Trophoblast cell (in vitro differentiated cells and primary cell): ENCODE measurements around the gene TSTD2.

ENCODE experiments used
- DNase-seq, 2 donors: peaks; one replicate each; pipeline ENCODE4 v3.0.0-alpha.2; 2016
- H2AFZ ChIP-seq: 2 replicates; pipeline ENCODE4 v1.6.1; 2013; ENCODE audit warnings: low read length, moderate library complexity, mild to moderate bottlenecking; ENCODE audit not compliant: insufficient read depth, poor library complexity
- H2AK5ac ChIP-seq: 2 replicates; pipeline ENCODE4 v1.6.1; 2013; ENCODE audit warnings: mild to moderate bottlenecking, low read length
- H2BK120ac ChIP-seq: 2 replicates; pipeline ENCODE4 v1.6.1; 2013; ENCODE audit warnings: low read length, mild to moderate bottlenecking, moderate library complexity; ENCODE audit not compliant: insufficient read depth, poor library complexity
- H2BK12ac ChIP-seq: 2 replicates; pipeline ENCODE4 v1.6.1; 2013; ENCODE audit warnings: mild to moderate bottlenecking, low read length, moderate library complexity
- H2BK5ac ChIP-seq: 2 replicates; pipeline ENCODE4 v1.6.1; 2013; ENCODE audit warnings: low read length, low read depth, moderate library complexity, mild to moderate bottlenecking; ENCODE audit not compliant: poor library complexity
- H3K14ac ChIP-seq: 2 replicates; pipeline ENCODE4 v1.6.1; 2013; ENCODE audit warnings: mild to moderate bottlenecking, low read length
- H3K18ac ChIP-seq: 2 replicates; pipeline ENCODE4 v1.6.1; 2013; ENCODE audit warnings: mild to moderate bottlenecking, low read length
- H3K23ac ChIP-seq: 2 replicates; pipeline ENCODE4 v1.6.1; 2013; ENCODE audit warnings: low read length
- H3K27ac ChIP-seq: 2 replicates; pipeline ENCODE4 v1.5.1; 2013; ENCODE audit warnings: low read depth, mild to moderate bottlenecking, inconsistent platforms, low read length, moderate library complexity
- H3K27me3 ChIP-seq: 2 replicates; pipeline ENCODE4 v1.6.1; 2013; ENCODE audit warnings: inconsistent platforms, mild to moderate bottlenecking, low read length, moderate library complexity; ENCODE audit not compliant: insufficient read depth
- H3K36me3 ChIP-seq, 2 experiments: 1 replicate in 1 of 2; 2 replicates in 1 of 2; pipeline ENCODE4 v1.6.1; 2013; ENCODE audit warnings: low read length in 2 of 2, mild to moderate bottlenecking in 2 of 2, moderate library complexity in 1 of 2; ENCODE audit not compliant: insufficient read depth in 2 of 2, control insufficient read depth in 1 of 2
- H3K4ac ChIP-seq: 2 replicates; pipeline ENCODE4 v1.6.1; 2013; ENCODE audit warnings: low read depth, mild to moderate bottlenecking, low read length, moderate library complexity
- H3K4me1 ChIP-seq, 2 experiments: 1 replicate in 1 of 2; 2 replicates in 1 of 2; pipeline ENCODE4 v1.6.1; 2013; ENCODE audit warnings: low read length in 2 of 2, mild to moderate bottlenecking in 2 of 2, moderate library complexity in 1 of 2; ENCODE audit not compliant: insufficient read depth in 2 of 2, control insufficient read depth in 1 of 2
- H3K4me2 ChIP-seq: 2 replicates; pipeline ENCODE4 v1.6.1; 2013; ENCODE audit warnings: inconsistent platforms, mild to moderate bottlenecking, low read length, moderate library complexity
- H3K4me3 ChIP-seq: 2 replicates; pipeline ENCODE4 v1.5.1; 2013; ENCODE audit warnings: mild to moderate bottlenecking, low read depth, low read length, inconsistent platforms
- H3K79me1 ChIP-seq: one replicate; pipeline ENCODE4 v1.6.1; 2013; ENCODE audit warnings: low read length
- H3K79me2 ChIP-seq: 2 replicates; pipeline ENCODE4 v1.6.1; 2013; ENCODE audit warnings: low read length, mild to moderate bottlenecking; ENCODE audit not compliant: control insufficient read depth, insufficient read depth, poor library complexity
- H3K9ac ChIP-seq: 2 replicates; pipeline ENCODE4 v1.6.1; 2013; ENCODE audit warnings: mild to moderate bottlenecking, low read length
- H3K9me3 ChIP-seq: 2 replicates; pipeline ENCODE4 v1.6.1; 2013; ENCODE audit warnings: low read depth, mild to moderate bottlenecking, control low read depth, inconsistent platforms, low read length; ENCODE audit not compliant: insufficient read depth
- H4K12ac ChIP-seq: 2 replicates; pipeline ENCODE4 v1.6.1; 2013; ENCODE audit warnings: low read depth, mild to moderate bottlenecking, low read length, moderate library complexity
- H4K8ac ChIP-seq: 2 replicates; pipeline ENCODE4 v1.6.1; 2013; ENCODE audit warnings: low read depth, mild to moderate bottlenecking, low read length, moderate library complexity
- H4K91ac ChIP-seq: one replicate; pipeline ENCODE4 v1.6.1; 2013; ENCODE audit warnings: low read depth, mild to moderate bottlenecking, low read length, moderate library complexity
- WGBS: extraction: QIAGEN DNeasy Blood & Tissue Kit; methylation state at CpG from one replicate; pipeline ENCODE4 v1.1.7; 2013; ENCODE audit warnings: missing lambda C conversion rate; ENCODE audit not compliant: insufficient read length, insufficient coverage; ENCODE audit errors: extremely low coverage; 5-methylcytosine and 5-hydroxymethylcytosine counted together

TSTD2 gene

GRCh38 chr9:97640325-97640724 lies 7.2 kb upstream of the TSTD2 start:
- Histone ChIP-seq H3K4me3 (no peak overlapping the region), H3K4me2 (no peak overlapping the region), H2BK120ac (no peak overlapping the region), H2BK5ac (no peak overlapping the region), H3K14ac (no peak overlapping the region), H2AFZ (no peak overlapping the region), H3K79me1 (no peaks in the 10 kb centered on the region), H3K27ac (no peak overlapping the region), H3K23ac (no peak overlapping the region), H3K18ac (no peak overlapping the region), H3K36me3 (peaks cover 0 to 5% of the 10 kb centered on the region in 2 experiments), H4K8ac (no peak overlapping the region), H4K12ac (no peak overlapping the region), H2AK5ac (no peak overlapping the region), H4K91ac (no peak overlapping the region), H2BK12ac (no peak overlapping the region), H3K9me3 (no peaks in the 10 kb centered on the region), H3K4me1 (no peaks in the 10 kb centered on the region), H3K4ac (no peak overlapping the region), H3K27me3 (no peaks in the 10 kb centered on the region), H3K9ac (no peak overlapping the region), H3K79me2 (peaks cover 7% of the 10 kb centered on the region)
- no peak for DNase-seq
- no CpG with 5 or more reads among the region's 2 CpGs for WGBS

GRCh38 chr9:97638666-97639065 lies 5.5 kb upstream of the TSTD2 start:
- no CpG with 5 or more reads among the region's 3 CpGs for WGBS

GRCh38 chr9:97636903-97637302 lies 3.7 kb upstream of the TSTD2 start:
- Histone ChIP-seq H4K91ac (no peak overlapping the region), H3K79me2 (peaks cover 21% of the 10 kb centered on the region), H3K23ac (no peak overlapping the region), H3K27me3 (no peaks in the 10 kb centered on the region), H3K4me3 (no peak overlapping the region), H3K4me2 (no peak overlapping the region), H2AFZ (no peak overlapping the region), H3K4ac (peak overlapping the region; percentile 95), H3K9me3 (no peaks in the 10 kb centered on the region), H3K9ac (no peak overlapping the region), H2AK5ac (no peak overlapping the region), H3K14ac (no peak overlapping the region), H3K4me1 (peaks cover 0 to 2% of the 10 kb centered on the region in 2 experiments), H3K36me3 (peaks cover 0 to 1% of the 10 kb centered on the region in 2 experiments), H4K12ac (no peak overlapping the region), H2BK5ac (peak overlapping the region; percentile 17), H3K79me1 (peaks cover 21% of the 10 kb centered on the region), H2BK120ac (no peak overlapping the region), H4K8ac (no peak overlapping the region), H2BK12ac (no peak overlapping the region), H3K18ac (no peak overlapping the region), H3K27ac (no peak overlapping the region)
- WGBS: no CpG with 5 or more reads among the region's 3 CpGs
- DNase-seq: no peak

More at GRCh38 chr9:97638666-97639065, 5.5 kb upstream of the TSTD2 start:
- Histone ChIP-seq H4K12ac (no peak overlapping the region), H3K14ac (no peak overlapping the region), H3K79me1 (peaks cover 7% of the 10 kb centered on the region), H3K4ac (peak overlapping the region; percentile 78), H4K91ac (no peak overlapping the region), H4K8ac (no peak overlapping the region), H2AK5ac (no peak overlapping the region), H3K9me3 (no peaks in the 10 kb centered on the region), H3K4me3 (no peak overlapping the region), H3K9ac (no peak overlapping the region), H2BK120ac (no peak overlapping the region), H3K27ac (no peak overlapping the region), H3K79me2 (peaks cover 17% of the 10 kb centered on the region), H2BK5ac (no peak overlapping the region), H3K4me2 (no peak overlapping the region), H2AFZ (no peak overlapping the region), H3K23ac (no peak overlapping the region), H3K27me3 (no peaks in the 10 kb centered on the region), H3K36me3 (peaks cover 0 to 5% of the 10 kb centered on the region in 2 experiments), H2BK12ac (no peak overlapping the region), H3K4me1 (peaks cover 0 to 2% of the 10 kb centered on the region in 2 experiments), H3K18ac (no peak overlapping the region)
- DNase-seq: no peak

GRCh38 chr9:97635026-97635425 lies 1.9 kb upstream of the TSTD2 start:
- Histone ChIP-seq H3K9ac (no peak overlapping the region), H2AK5ac (no peak overlapping the region), H3K18ac (no peak overlapping the region), H3K27ac (no peak overlapping the region), H4K91ac (no peak overlapping the region), H2BK120ac (no peak overlapping the region), H4K8ac (no peak overlapping the region), H2BK5ac (no peak overlapping the region), H3K4me1 (peaks cover 5 to 7% of the 10 kb centered on the region in 2 experiments), H3K36me3 (no peaks in the 10 kb centered on the region), H3K4me3 (no peak overlapping the region), H3K23ac (no peak overlapping the region), H3K14ac (no peak overlapping the region), H2AFZ (no peak overlapping the region), H3K79me1 (peaks cover 23% of the 10 kb centered on the region), H3K4ac (peak overlapping the region; percentile 81), H3K4me2 (peak overlapping the region; percentile 74), H3K9me3 (no peaks in the 10 kb centered on the region), H2BK12ac (no peak overlapping the region), H3K27me3 (no peaks in the 10 kb centered on the region), H3K79me2 (peaks cover 21% of the 10 kb centered on the region), H4K12ac (no peak overlapping the region)
- WGBS: no CpG with 5 or more reads among the region's 7 CpGs
- peak in 1 of 2 donors; percentile 1 for DNase-seq
